ENCODE data around the gene EBF4.

Gene EBF4

DNA sequence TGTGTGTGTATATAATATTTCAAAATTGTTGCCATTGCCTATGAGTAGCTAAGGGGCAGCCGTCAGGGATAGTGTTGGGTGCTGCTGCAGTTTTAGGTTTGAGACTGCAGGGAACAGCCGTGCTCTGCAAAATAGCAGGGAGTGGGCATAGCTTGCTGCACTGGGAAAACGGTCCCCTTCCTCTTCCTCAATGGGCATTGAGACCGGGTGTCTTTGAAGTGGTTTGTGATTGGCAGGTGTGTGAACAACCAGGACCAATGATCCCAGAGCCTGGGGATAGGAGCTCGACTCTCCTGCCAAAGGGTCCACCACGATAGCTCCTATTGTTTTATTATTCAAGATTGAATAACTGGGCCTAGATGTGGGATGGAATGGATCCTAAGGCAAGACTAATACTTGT is 5.1 kb upstream of the EBF4 start:
- H3K4me3 ChIP-seq (ENCODE audit: low read depth, low read length) = no peak overlapping the region
- no peak overlapping the region for H3K27ac ChIP-seq
- TF ChIP-seq, protein P1, sequence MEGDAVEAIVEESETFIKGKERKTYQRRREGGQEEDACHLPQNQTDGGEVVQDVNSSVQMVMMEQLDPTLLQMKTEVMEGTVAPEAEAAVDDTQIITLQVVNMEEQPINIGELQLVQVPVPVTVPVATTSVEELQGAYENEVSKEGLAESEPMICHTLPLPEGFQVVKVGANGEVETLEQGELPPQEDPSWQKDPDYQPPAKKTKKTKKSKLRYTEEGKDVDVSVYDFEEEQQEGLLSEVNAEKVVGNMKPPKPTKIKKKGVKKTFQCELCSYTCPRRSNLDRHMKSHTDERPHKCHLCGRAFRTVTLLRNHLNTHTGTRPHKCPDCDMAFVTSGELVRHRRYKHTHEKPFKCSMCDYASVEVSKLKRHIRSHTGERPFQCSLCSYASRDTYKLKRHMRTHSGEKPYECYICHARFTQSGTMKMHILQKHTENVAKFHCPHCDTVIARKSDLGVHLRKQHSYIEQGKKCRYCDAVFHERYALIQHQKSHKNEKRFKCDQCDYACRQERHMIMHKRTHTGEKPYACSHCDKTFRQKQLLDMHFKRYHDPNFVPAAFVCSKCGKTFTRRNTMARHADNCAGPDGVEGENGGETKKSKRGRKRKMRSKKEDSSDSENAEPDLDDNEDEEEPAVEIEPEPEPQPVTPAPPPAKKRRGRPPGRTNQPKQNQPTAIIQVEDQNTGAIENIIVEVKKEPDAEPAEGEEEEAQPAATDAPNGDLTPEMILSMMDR (IDR thresholded peaks at IDR 0.05) = no peak
- H3K27me3 ChIP-seq (ENCODE audit: control insufficient read depth, insufficient read depth, low read length) = no peaks in the 10 kb centered on the region
- H3K36me3 ChIP-seq (ENCODE audit: control insufficient read depth, insufficient read depth, low read length) = no peaks in the 10 kb centered on the region
- no peak overlapping the region for H3K4me2 ChIP-seq (ENCODE audit: low read length)
- H3K79me2 ChIP-seq = no peaks in the 10 kb centered on the region
- H3K9ac ChIP-seq = no peak overlapping the region
- H2AFZ ChIP-seq = no peak overlapping the region
- peaks cover 6% of the 10 kb centered on the region for H3K4me1 ChIP-seq
- H3K9me3 ChIP-seq (ENCODE audit: control insufficient read depth, low read length) = no peaks in the 10 kb centered on the region

- H3K36me3 ChIP-seq (ENCODE audit: control insufficient read depth, insufficient read depth, low read length) = no peaks in the 10 kb centered on the region
- H3K27ac ChIP-seq = no peak overlapping the region
- TF ChIP-seq, protein P1 (IDR thresholded peaks at IDR 0.05) = peak; percentile 27
- H3K27me3 ChIP-seq (ENCODE audit: control insufficient read depth, insufficient read depth, low read length) = no peaks in the 10 kb centered on the region
- no peak overlapping the region for H3K9ac ChIP-seq
- H3K4me3 ChIP-seq (ENCODE audit: low read depth, low read length) = no peak overlapping the region
- no peaks in the 10 kb centered on the region for H3K79me2 ChIP-seq
- H3K4me1 ChIP-seq = peaks cover 6% of the 10 kb centered on the region
- H3K9me3 ChIP-seq (ENCODE audit: control insufficient read depth, low read length) = no peaks in the 10 kb centered on the region
- no peak overlapping the region for H2AFZ ChIP-seq
- H3K4me2 ChIP-seq (ENCODE audit: low read length) = no peak overlapping the region
Measured at GRCh38 chr20:2688041-2688591, 4.5 kb upstream of the EBF4 start.

DNA sequence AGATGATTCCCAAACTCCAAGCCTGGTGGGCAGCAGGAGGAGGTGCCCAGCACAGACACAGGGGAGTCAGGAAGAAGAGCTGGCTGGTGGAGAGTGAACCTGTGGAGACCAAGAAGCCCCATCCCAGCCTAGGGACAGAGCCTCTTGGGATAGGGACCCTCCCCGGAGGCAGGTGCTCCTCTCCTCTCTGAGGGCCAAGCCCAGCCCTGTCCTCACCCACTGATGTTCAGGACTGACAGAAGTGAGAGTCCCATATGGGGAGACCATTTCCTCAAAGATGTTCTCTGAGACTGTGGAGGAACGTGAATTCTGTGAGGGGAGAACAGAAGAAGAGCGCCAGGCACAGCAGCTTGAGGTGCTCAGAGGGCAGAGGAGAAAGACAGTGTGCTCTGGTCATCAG is 2.4 kb upstream of the EBF4 start:
- Histone ChIP-seq H3K4me3 (ENCODE audit: low read depth, low read length) (no peak overlapping the region), H3K36me3 (ENCODE audit: control insufficient read depth, insufficient read depth, low read length) (no peaks in the 10 kb centered on the region), H3K9ac (no peak overlapping the region), H3K27ac (no peak overlapping the region), H2AFZ (no peak overlapping the region), H3K4me1 (peaks cover 6% of the 10 kb centered on the region), H3K27me3 (ENCODE audit: control insufficient read depth, insufficient read depth, low read length) (no peaks in the 10 kb centered on the region), H3K79me2 (no peaks in the 10 kb centered on the region), H3K4me2 (ENCODE audit: low read length) (no peak overlapping the region), H3K9me3 (ENCODE audit: control insufficient read depth, low read length) (no peaks in the 10 kb centered on the region)
- TF ChIP-seq, protein P1 (IDR thresholded peaks at IDR 0.05) = no peak

DNA sequence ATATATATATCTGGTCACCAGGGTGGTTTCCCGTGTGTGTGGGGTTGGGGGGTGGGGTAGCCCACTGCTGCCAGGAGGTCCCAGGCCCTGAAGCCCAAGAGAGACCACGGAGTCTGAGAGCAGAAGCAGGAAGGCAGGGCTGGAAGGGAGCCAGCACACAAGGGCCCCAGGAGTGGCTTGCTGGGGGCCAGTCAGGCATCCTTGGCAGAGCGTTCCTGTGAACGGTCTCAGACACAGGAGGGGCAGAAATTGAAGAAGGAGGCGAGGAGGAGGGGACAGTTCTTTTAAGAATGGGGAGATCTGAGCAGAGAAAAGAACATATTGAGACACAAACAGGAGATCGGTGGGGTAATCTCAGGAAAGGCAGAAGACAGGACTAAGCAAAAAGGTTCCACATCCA is 1.9 kb upstream of the EBF4 start:
- Histone ChIP-seq H2AFZ (no peak overlapping the region), H3K9ac (no peak overlapping the region), H3K4me1 (peaks cover 6% of the 10 kb centered on the region), H3K27ac (no peak overlapping the region), H3K27me3 (ENCODE audit: control insufficient read depth, insufficient read depth, low read length) (no peaks in the 10 kb centered on the region), H3K4me3 (ENCODE audit: low read depth, low read length) (no peak overlapping the region), H3K9me3 (ENCODE audit: control insufficient read depth, low read length) (no peaks in the 10 kb centered on the region), H3K4me2 (ENCODE audit: low read length) (no peak overlapping the region), H3K79me2 (no peaks in the 10 kb centered on the region), H3K36me3 (ENCODE audit: control insufficient read depth, insufficient read depth, low read length) (no peaks in the 10 kb centered on the region)
- TF ChIP-seq, protein P1 (IDR thresholded peaks at IDR 0.05) = no peak

GRCh38 chr20:2691127-2691526 is 1.5 kb upstream of the EBF4 start:
- TF ChIP-seq, protein P1 (IDR thresholded peaks at IDR 0.05) = no peak
- H3K4me3 ChIP-seq (ENCODE audit: low read depth, low read length) = no peak overlapping the region
- no peak overlapping the region for H3K4me2 ChIP-seq (ENCODE audit: low read length)
- no peaks in the 10 kb centered on the region for H3K79me2 ChIP-seq
- no peak overlapping the region for H2AFZ ChIP-seq
- no peak overlapping the region for H3K27ac ChIP-seq
- H3K4me1 ChIP-seq = peaks cover 6% of the 10 kb centered on the region
- no peaks in the 10 kb centered on the region for H3K9me3 ChIP-seq (ENCODE audit: control insufficient read depth, low read length)
- no peaks in the 10 kb centered on the region for H3K36me3 ChIP-seq (ENCODE audit: control insufficient read depth, insufficient read depth, low read length)
- no peaks in the 10 kb centered on the region for H3K27me3 ChIP-seq (ENCODE audit: control insufficient read depth, insufficient read depth, low read length)
- no peak overlapping the region for H3K9ac ChIP-seq
